Naive thymus-derived CD4-positive, alpha-beta T cell (primary cell): Measurements from ENCODE around the gene SMIM35. TPM values are rescaled to one million over a fixed set of nuclear protein-coding genes. Genes with fewer than 3 reads are reported as not detected.
A peak's percentile ranks its signal among the peaks of the same experiment; 100 is the strongest.

Experiments
- ATAC-seq: fragments of 150-1000 bp; cut with Tn5 transposase; 2 replicates; pipeline ENCODE4 v1.10.0; 2021; ENCODE audit warnings: mild to moderate bottlenecking, moderate library complexity
- CTCF ChIA-PET: fragments of 350-600 bp; sonication (Branson Sonifier 250); formaldehyde crosslinking; loops from one replicate; lab custom pipeline; 2021; ENCODE audit warnings: antibody characterized with exemption; lab: Charles Lee
- POLR2A ChIA-PET: fragments of 350-600 bp; sonication (Branson Sonifier 250); formaldehyde crosslinking; loops from one replicate; lab custom pipeline; 2021; ENCODE audit warnings: antibody characterized with exemption, inconsistent platforms; lab: Charles Lee
- DNase-seq, 9 donors: peaks; one replicate each; pipeline versions ENCODE4 v3.0.0 to v3.0.0-alpha.2; 2020 to 2022; ENCODE audit warnings: mixed read lengths in 1 of 9
- H3K27ac ChIP-seq: one replicate; pipeline ENCODE4 v1.7.0; 2013; ENCODE audit warnings: mild to moderate bottlenecking, low read depth, low read length, moderate library complexity
- H3K27me3 ChIP-seq, 2 donors: one replicate each; pipeline ENCODE4 v1.7.0; 2013; ENCODE audit warnings: low read length in 2 of 2, mild to moderate bottlenecking in 2 of 2, moderate library complexity in 2 of 2; ENCODE audit not compliant: control insufficient read depth in 2 of 2, insufficient read depth in 2 of 2
- H3K36me3 ChIP-seq, 3 experiments: 1 replicate in 2 of 3; 2 replicates in 1 of 3; pipeline ENCODE4 v1.7.0; 2013; ENCODE audit warnings: low read length in 3 of 3, mild to moderate bottlenecking in 3 of 3, moderate library complexity in 1 of 3; ENCODE audit not compliant: insufficient read depth in 3 of 3, control insufficient read depth in 2 of 3
- H3K4me1 ChIP-seq, 2 donors: one replicate each; pipeline ENCODE4 v1.7.0; 2013; ENCODE audit warnings: low read length in 2 of 2, mild to moderate bottlenecking in 2 of 2, moderate library complexity in 1 of 2; ENCODE audit not compliant: control insufficient read depth in 2 of 2, insufficient read depth in 2 of 2
- H3K4me3 ChIP-seq: 2 replicates; pipeline ENCODE4 v1.7.0; 2013; ENCODE audit warnings: mild to moderate bottlenecking, low read length
- H3K9me3 ChIP-seq, 3 experiments: 1 replicate in 2 of 3; 2 replicates in 1 of 3; pipeline ENCODE4 v1.7.0; 2013; ENCODE audit warnings: low read length in 3 of 3; ENCODE audit not compliant: control insufficient read depth in 2 of 3
- H3K27ac Mint-ChIP-seq, 9 donors: one replicate each; pipeline ENCODE4 v1.8.0; 2020 to 2022; ENCODE audit warnings: mixed read lengths in 9 of 9, mild to moderate bottlenecking in 8 of 9, moderate library complexity in 5 of 9, inconsistent platforms in 2 of 9
- H3K27me3 Mint-ChIP-seq, 5 donors: one replicate each; pipeline ENCODE4 v1.8.0; 2021 to 2022; ENCODE audit warnings: mixed read lengths in 5 of 5, mild to moderate bottlenecking in 1 of 5
- H3K36me3 Mint-ChIP-seq, 5 donors: one replicate each; pipeline ENCODE4 v1.8.0; 2020 to 2022; ENCODE audit warnings: mixed read lengths in 5 of 5, mild to moderate bottlenecking in 3 of 5, inconsistent platforms in 1 of 5
- H3K4me1 Mint-ChIP-seq, 7 donors: one replicate each; pipeline ENCODE4 v1.8.0; 2020 to 2022; ENCODE audit warnings: mixed read lengths in 7 of 7, mild to moderate bottlenecking in 3 of 7, inconsistent platforms in 1 of 7
- H3K4me3 Mint-ChIP-seq, 10 donors: one replicate each; pipeline ENCODE4 v1.8.0; 2020 to 2022; ENCODE audit warnings: mild to moderate bottlenecking in 10 of 10, mixed read lengths in 10 of 10, moderate library complexity in 6 of 10, inconsistent platforms in 2 of 10
- H3K9me3 Mint-ChIP-seq, 11 donors: one replicate each; pipeline ENCODE4 v1.8.0; 2020 to 2022; ENCODE audit warnings: mixed read lengths in 11 of 11, mild to moderate bottlenecking in 4 of 11, inconsistent platforms in 1 of 11, moderate library complexity in 1 of 11
- intact Hi-C, 2 donors: fragments of 100-400 bp; cut with micrococcal nuclease; formaldehyde crosslinking; loops; one replicate each; pipeline ENCODE4 v1.15.1; 2023
- polyA plus RNA-seq, 2 donors: library from polyadenylated mRNA; unstranded; fragments of 300-500 nt; fragmentation: Illumina TruSeq; gene quantifications; one replicate each; pipeline ENCODE4 v1.2.3, GENCODE V29; 2021
- total RNA-seq, 6 experiments: library from RNA in 5 of 6; stranded (reverse) in 5 of 6; gene quantifications; 1 replicate in 5 of 6; 2 replicates in 1 of 6; pipeline ENCODE4 v1.2.3 and lab custom pipeline; 2021 to 2026

The SMIM35 gene
- total and polyA plus RNA-seq, 7 experiments from 2014 or later = 0.11 to 0.60 (median 0.28) TPM; not detected in 3

- DNase-seq = no peak
- Mint-ChIP-seq H3K4me3 (peak overlapping the region; percentile 42 to 94 (median 80)), H3K27ac (peak overlapping the region; percentile 94 to 100 (median 96))
Measured at GRCh38 chr11:118050208-118050891, 36.4 kb downstream of the SMIM35 start.

GRCh38 chr11:118049771-118050170, 37.0 kb downstream of the SMIM35 start:
- Mint-ChIP-seq H3K36me3 (peaks cover 0 to 4% (median 0%) of the 10 kb centered on the region in 5 donors), H3K9me3 (no peaks in the 10 kb centered on the region), H3K4me3 (peak overlapping the region in 9 of 10 donors; percentile 38 to 81 (median 50)), H3K27ac (peak overlapping the region; percentile 81 to 99 (median 95)), H3K4me1 (peaks cover 61 to 85% (median 77%) of the 10 kb centered on the region in 7 donors), H3K27me3 (no peaks in the 10 kb centered on the region)
- H3K36me3 ChIP-seq = no peaks in the 10 kb centered on the region
- peak overlapping the region; percentile 6 for H3K4me3 ChIP-seq
- ChIA-PET CTCF (interaction anchor here (1.2 to 9.0 kb wide), 7 partner anchors 63 to 240 kb away, joined by 8 to 153 read pairs (median 78); no protein-coding TSS in a partner anchor), POLR2A (interaction anchor here (0.7 to 6.2 kb wide), 11 partner anchors 15 to 99 kb away, joined by 3 to 146 read pairs (median 31); partner anchors contain the start of gene IL10RA)
- H3K9me3 ChIP-seq = no peaks in the 10 kb centered on the region
- H3K4me1 ChIP-seq = peaks cover 81 to 85% of the 10 kb centered on the region in 2 donors
- H3K27me3 ChIP-seq = no peaks in the 10 kb centered on the region
- peak overlapping the region; percentile 65 for H3K27ac ChIP-seq
- DNase-seq (no peak), ATAC-seq (no peak)
- intact Hi-C loops = loop anchor here in 1 of 2 donors (5.0 kb wide), 1 partner anchor 622 kb away; no protein-coding TSS in a partner anchor

More at GRCh38 chr11:118050208-118050891, 36.4 kb downstream of the SMIM35 start:
- Mint-ChIP-seq H3K9me3 (peaks cover 0 to 1% (median 0%) of the 10 kb centered on the region in 11 donors), H3K27me3 (no peaks in the 10 kb centered on the region), H3K4me1 (peaks cover 55 to 79% (median 71%) of the 10 kb centered on the region in 7 donors), H3K36me3 (peaks cover 0 to 4% (median 0%) of the 10 kb centered on the region in 5 donors)
- H3K36me3 ChIP-seq = no peaks in the 10 kb centered on the region
- no peaks in the 10 kb centered on the region for H3K27me3 ChIP-seq
- peak overlapping the region; percentile 65 for H3K27ac ChIP-seq
- H3K4me1 ChIP-seq = peaks cover 75 to 80% of the 10 kb centered on the region in 2 donors
- POLR2A ChIA-PET = interaction anchor here (0.6 to 6.1 kb wide), 12 partner anchors 15 to 881 kb away, joined by 3 to 146 read pairs (median 8); partner anchors contain the start of gene IL10RA
- ATAC-seq = no peak
- peak overlapping the region; percentile 29 for H3K4me3 ChIP-seq
- intact Hi-C loops = loop anchor here in 1 of 2 donors (5.0 kb wide), 1 partner anchor 623 kb away; no protein-coding TSS in a partner anchor
- CTCF ChIA-PET = interaction anchor here (1.0 to 9.0 kb wide), 11 partner anchors 13 to 245 kb away, joined by 4 to 153 read pairs (median 55); partner anchors contain the start of genes FXYD2 and IL10RA
- H3K9me3 ChIP-seq = no peaks in the 10 kb centered on the region

GRCh38 chr11:118048472-118049370, 38.0 kb downstream of the SMIM35 start:
- no peak for DNase-seq
- ATAC-seq = no peak
- Histone ChIP-seq H3K4me1 (peaks cover 88 to 96% of the 10 kb centered on the region in 2 donors), H3K27me3 (no peaks in the 10 kb centered on the region), H3K9me3 (no peaks in the 10 kb centered on the region), H3K4me3 (no peak overlapping the region), H3K36me3 (no peaks in the 10 kb centered on the region), H3K27ac (no peak overlapping the region)
- Mint-ChIP-seq H3K36me3 (peaks cover 0 to 4% (median 0%) of the 10 kb centered on the region in 5 donors), H3K9me3 (no peaks in the 10 kb centered on the region), H3K27ac (peak overlapping the region; percentile 65 to 94 (median 76)), H3K27me3 (no peaks in the 10 kb centered on the region), H3K4me3 (peak overlapping the region in 7 of 10 donors; percentile 1 to 69 (median 42)), H3K4me1 (peaks cover 66 to 96% (median 87%) of the 10 kb centered on the region in 7 donors)
- intact Hi-C loops = no loop called here
- CTCF ChIA-PET = interaction anchor here (0.6 to 4.7 kb wide), 9 partner anchors 8 to 241 kb away, joined by 3 to 28 read pairs (median 3); partner anchors contain the start of gene IL10RA
- POLR2A ChIA-PET = interaction anchor here (0.8 to 6.2 kb wide), 8 partner anchors 14 to 98 kb away, joined by 3 to 61 read pairs (median 12); partner anchors contain the start of gene IL10RA

- Mint-ChIP-seq H3K4me3 (peak overlapping the region in 2 of 10 donors; percentile 15 to 19), H3K9me3 (no peaks in the 10 kb centered on the region), H3K4me1 (peaks cover 69 to 96% (median 90%) of the 10 kb centered on the region in 7 donors), H3K36me3 (peaks cover 0 to 4% (median 0%) of the 10 kb centered on the region in 5 donors), H3K27ac (peak overlapping the region in 8 of 9 donors; percentile 4 to 94 (median 82)), H3K27me3 (no peaks in the 10 kb centered on the region)
- CTCF ChIA-PET = interaction anchor here (0.7 to 4.7 kb wide), 8 partner anchors 26 to 240 kb away, joined by 3 to 28 read pairs (median 3); partner anchors contain the start of gene IL10RA
- Histone ChIP-seq H3K27ac (no peak overlapping the region), H3K27me3 (no peaks in the 10 kb centered on the region), H3K9me3 (no peaks in the 10 kb centered on the region), H3K36me3 (no peaks in the 10 kb centered on the region), H3K4me3 (no peak overlapping the region), H3K4me1 (peaks cover 86 to 93% of the 10 kb centered on the region in 2 donors)
- DNase-seq = no peak
- ATAC-seq = no peak
- intact Hi-C loops = no loop called here
- POLR2A ChIA-PET = interaction anchor here (0.8 to 6.2 kb wide), 7 partner anchors 41 to 233 kb away, joined by 3 to 61 read pairs (median 16); partner anchors contain the start of gene IL10RA
Measured at GRCh38 chr11:118047749-118048148, 39.0 kb downstream of the SMIM35 start.

GRCh38 chr11:118046964-118047700, 39.6 kb downstream of the SMIM35 start:
- ChIA-PET CTCF (interaction anchor here (1.0 to 4.7 kb wide), 6 partner anchors 25 to 240 kb away, joined by 3 to 28 read pairs (median 3); no protein-coding TSS in a partner anchor), POLR2A (interaction anchor here (0.6 to 6.2 kb wide), 10 partner anchors 40 to 899 kb away, joined by 3 to 61 read pairs (median 6); partner anchors contain the start of gene IL10RA)
- intact Hi-C loops = loop anchor here (1.0 kb wide), 4 partner anchors 40 to 94 kb away; no protein-coding TSS in a partner anchor
- no peaks in the 10 kb centered on the region for H3K9me3 Mint-ChIP-seq
- H3K4me1 Mint-ChIP-seq = peaks cover 69 to 96% (median 90%) of the 10 kb centered on the region in 7 donors
- Histone ChIP-seq H3K4me3 (no peak overlapping the region), H3K4me1 (peaks cover 86 to 90% of the 10 kb centered on the region in 2 donors), H3K36me3 (no peaks in the 10 kb centered on the region), H3K27ac (peak overlapping the region; percentile 5), H3K9me3 (no peaks in the 10 kb centered on the region), H3K27me3 (no peaks in the 10 kb centered on the region)
- peak overlapping the region; percentile 74 to 94 (median 87) for H3K27ac Mint-ChIP-seq
- no peaks in the 10 kb centered on the region for H3K27me3 Mint-ChIP-seq
- DNase-seq (no peak), ATAC-seq (no peak)
- H3K36me3 Mint-ChIP-seq = peaks cover 0 to 4% (median 0%) of the 10 kb centered on the region in 5 donors
- peak overlapping the region in 8 of 10 donors; percentile 23 to 66 (median 40) for H3K4me3 Mint-ChIP-seq
